Muscle of leg (tissue), 11 donors: ENCODE results near the gene NPEPL1. TPM values are rescaled to one million over a fixed set of nuclear protein-coding genes. Genes with fewer than 3 reads are reported as not detected.
A peak's percentile ranks its signal among the peaks of the same experiment; 100 is the strongest.

ENCODE experiments used
- DNase-seq: peaks from one replicate; pipeline ENCODE4 v3.0.0; 2013
- H3K27ac ChIP-seq: one replicate; pipeline ENCODE4 v1.5.1; 2013; ENCODE audit warnings: mild to moderate bottlenecking, low read length, control low read depth
- H3K27me3 ChIP-seq: one replicate; pipeline ENCODE4 v1.6.1; 2013; ENCODE audit warnings: low read length; ENCODE audit not compliant: control insufficient read depth, insufficient read depth
- H3K36me3 ChIP-seq: one replicate; pipeline ENCODE4 v1.6.1; 2013; ENCODE audit warnings: low read length; ENCODE audit not compliant: control insufficient read depth, insufficient read depth
- H3K4me1 ChIP-seq: one replicate; pipeline ENCODE4 v1.6.1; 2013; ENCODE audit warnings: low read length; ENCODE audit not compliant: control insufficient read depth, insufficient read depth
- H3K4me3 ChIP-seq: one replicate; pipeline ENCODE4 v1.5.1; 2013; ENCODE audit warnings: low read length, control low read depth
- H3K9me3 ChIP-seq: replicated peaks from 2 replicates; pipeline ENCODE4 v1.6.1; 2013; ENCODE audit warnings: low read depth, low read length; ENCODE audit not compliant: control insufficient read depth
- WGBS: methylation state at CpG from one replicate; pipeline ENCODE4 v1.1.5; 2013; ENCODE audit warnings: missing lambda C conversion rate; ENCODE audit not compliant: insufficient coverage; 5-methylcytosine and 5-hydroxymethylcytosine counted together
- polyA plus RNA-seq, 8 donors: library from polyadenylated mRNA; unstranded; fragments of 120-200 nt; gene quantifications; one replicate each; pipeline versions ENCODE4 v1.2.1 to v1.2.3, GENCODE V29; 2013; ENCODE audit warnings: inconsistent platforms in 1 of 8, low replicate concordance in 1 of 8; ENCODE audit not compliant: insufficient read length in 8 of 8, insufficient read depth in 1 of 8
- total RNA-seq: library from RNA; stranded (reverse); fragments of 120-200 nt; gene quantifications from one replicate; pipeline ENCODE4 v1.2.4, GENCODE V29; 2013

NPEPL1 gene
- total and polyA plus RNA-seq, 9 donors = 22.3 to 60.5 (median 42.1) TPM

DNA sequence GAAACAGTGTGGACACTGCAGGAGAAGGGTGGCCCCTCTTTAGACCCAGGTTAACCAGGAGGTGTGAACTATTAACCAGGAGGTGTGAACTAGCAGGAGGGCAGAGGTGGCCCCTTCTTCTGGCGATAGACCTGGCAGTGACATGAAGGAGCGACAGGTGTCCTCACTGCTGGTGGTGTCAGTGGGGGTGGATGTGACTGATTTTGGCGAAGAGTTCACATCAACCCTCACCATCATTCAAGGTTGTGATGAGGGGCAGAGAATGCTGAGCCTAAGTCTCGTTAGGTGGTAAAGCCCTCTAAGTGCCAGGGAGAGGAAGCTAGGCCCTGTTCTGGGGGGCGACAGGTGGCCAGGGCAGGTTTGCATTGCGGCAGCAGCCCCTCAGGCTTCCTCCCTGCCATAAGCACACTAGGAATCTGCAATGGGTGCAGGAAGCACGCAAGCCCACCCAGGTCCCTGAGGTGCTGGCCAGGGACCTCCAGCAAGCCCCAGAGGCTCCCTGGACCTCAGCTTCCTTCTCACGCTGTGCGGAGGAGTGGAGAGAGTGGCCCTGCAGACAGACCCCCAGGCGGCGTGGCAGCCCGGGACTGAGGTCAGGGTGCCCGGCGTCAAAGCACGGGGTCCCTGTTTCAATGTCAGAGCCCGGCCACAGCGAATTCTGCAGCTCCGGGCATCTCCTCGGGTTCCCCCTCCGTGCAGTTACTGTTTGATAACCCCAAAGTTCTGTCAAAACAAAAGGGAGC, 13.7 kb downstream of the NPEPL1 start:
- Histone ChIP-seq H3K36me3 (peaks cover 66% of the 10 kb centered on the region), H3K9me3 (peaks cover 2% of the 10 kb centered on the region)
- WGBS = 83% methylated on average over 14 of the region's 20 CpGs

DNA sequence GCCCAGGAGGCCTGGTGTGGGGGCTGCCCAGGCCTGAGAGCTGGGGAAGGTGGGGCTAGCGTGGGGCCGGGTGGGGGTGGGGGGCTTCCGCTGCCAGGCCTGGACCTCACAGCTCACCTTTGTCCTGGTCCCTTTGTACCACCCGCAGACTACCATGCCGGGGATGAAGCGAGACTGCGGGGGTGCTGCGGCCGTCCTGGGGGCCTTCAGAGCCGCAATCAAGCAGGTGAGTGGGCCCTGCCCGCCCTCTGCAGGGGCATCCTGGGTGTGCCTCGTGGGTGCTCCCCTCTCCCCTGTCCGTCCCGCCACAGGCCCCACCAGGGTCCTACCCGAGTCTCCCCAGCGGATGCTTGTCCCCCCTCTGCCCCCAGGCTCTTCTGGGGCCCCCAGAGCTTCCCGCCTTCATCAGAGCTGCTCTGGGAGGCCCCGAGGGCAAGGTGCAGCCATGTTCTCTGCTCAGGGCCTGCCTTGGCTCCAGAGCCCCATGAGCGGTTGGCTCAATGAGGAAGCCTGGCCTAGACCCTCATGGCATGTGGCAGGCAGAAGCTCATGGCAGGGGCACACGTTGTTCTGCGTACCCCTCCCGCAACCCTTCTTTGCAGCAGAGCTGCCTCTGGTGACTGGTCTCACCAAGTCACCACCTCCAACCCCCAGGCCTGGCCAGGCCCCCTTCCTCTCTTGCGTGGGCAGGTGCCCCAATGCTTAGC, 14.5 kb downstream of the NPEPL1 start:
- Histone ChIP-seq H3K27ac (no peak overlapping the region), H3K36me3 (peaks cover 64% of the 10 kb centered on the region), H3K4me3 (no peak overlapping the region), H3K4me1 (peaks cover 49% of the 10 kb centered on the region), H3K9me3 (peaks cover 2% of the 10 kb centered on the region), H3K27me3 (no peaks in the 10 kb centered on the region)
- DNase-seq = peak; percentile 9
- 89% methylated on average over 17 of the region's 23 CpGs for WGBS

More for the DNA sequence above, 13.7 kb downstream of the NPEPL1 start:
- DNase-seq = peak; percentile 25
- peaks cover 51% of the 10 kb centered on the region for H3K4me1 ChIP-seq
- no peak overlapping the region for H3K4me3 ChIP-seq
- peak overlapping the region; percentile 90 for H3K27ac ChIP-seq
- no peaks in the 10 kb centered on the region for H3K27me3 ChIP-seq

DNA sequence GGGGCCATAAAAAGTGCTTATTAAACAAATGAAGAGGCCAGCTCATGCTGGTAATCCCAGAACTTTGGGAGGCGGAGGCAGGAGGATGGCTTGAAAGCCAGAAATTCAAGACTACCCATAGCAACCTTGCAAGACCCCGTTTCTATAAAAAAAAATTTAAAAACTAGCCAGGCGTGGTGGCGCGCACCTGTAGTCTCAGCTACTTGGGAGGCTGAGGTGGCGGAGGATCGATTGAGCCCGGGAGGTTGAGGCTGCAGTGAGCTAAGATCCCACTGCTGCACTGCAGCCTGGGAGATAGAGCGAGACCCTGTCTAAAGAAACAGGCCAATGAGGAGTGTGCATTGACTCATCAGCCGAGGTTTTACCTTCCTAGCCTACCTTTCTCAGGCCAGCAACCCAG, 15.2 kb downstream of the NPEPL1 start:
- H3K4me1 ChIP-seq = peaks cover 49% of the 10 kb centered on the region

DNA sequence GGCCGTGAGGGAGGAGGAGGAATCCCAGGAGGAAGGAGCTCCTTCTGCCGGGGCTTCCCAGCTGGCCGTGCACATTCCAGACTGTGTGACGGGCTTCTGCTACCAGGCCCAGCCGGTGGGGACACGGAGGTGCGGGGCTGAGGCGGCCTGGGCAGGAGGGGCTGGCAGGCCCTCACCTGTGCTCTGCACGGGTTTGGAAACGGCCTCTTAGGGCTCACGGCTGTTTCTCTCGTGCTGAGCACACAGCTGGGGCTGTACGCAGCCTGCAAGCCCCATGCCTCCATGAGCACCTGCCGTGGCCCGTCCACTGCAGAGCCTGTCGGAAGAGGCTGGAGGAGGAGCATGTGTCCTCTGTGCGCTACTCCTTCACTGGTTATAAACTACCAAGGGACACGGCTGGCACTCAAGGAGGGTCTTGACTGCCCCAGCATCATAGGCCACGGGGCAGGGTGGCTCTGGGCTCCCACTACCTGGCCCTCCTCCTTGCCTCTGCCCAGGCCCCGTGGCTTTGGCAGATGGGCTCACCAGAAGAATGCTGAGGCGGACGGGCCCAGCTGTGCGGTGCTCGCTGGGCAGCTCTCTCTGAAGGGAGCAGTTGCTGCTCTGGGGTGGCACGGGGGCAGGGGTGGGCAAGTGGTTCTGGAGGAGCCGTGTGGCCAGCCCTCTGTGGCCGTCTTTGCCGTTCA, 15.8 kb downstream of the NPEPL1 start:
- H3K9me3 ChIP-seq = peaks cover 2% of the 10 kb centered on the region
- DNase-seq = peak; percentile 65
- H3K4me3 ChIP-seq = no peak overlapping the region
- H3K4me1 ChIP-seq = peaks cover 49% of the 10 kb centered on the region
- H3K27me3 ChIP-seq = no peaks in the 10 kb centered on the region
- WGBS = 69% methylated on average over 27 of the region's 28 CpGs
- H3K36me3 ChIP-seq = peaks cover 60% of the 10 kb centered on the region
- H3K27ac ChIP-seq = peak overlapping the region; percentile 48

More for the DNA sequence above, 15.2 kb downstream of the NPEPL1 start:
- Histone ChIP-seq H3K36me3 (peaks cover 60% of the 10 kb centered on the region), H3K9me3 (peaks cover 2% of the 10 kb centered on the region), H3K27ac (peak overlapping the region; percentile 48), H3K4me3 (no peak overlapping the region), H3K27me3 (no peaks in the 10 kb centered on the region)
- no peak for DNase-seq
- 99% methylated on average over 7 of the region's 10 CpGs for WGBS

DNA sequence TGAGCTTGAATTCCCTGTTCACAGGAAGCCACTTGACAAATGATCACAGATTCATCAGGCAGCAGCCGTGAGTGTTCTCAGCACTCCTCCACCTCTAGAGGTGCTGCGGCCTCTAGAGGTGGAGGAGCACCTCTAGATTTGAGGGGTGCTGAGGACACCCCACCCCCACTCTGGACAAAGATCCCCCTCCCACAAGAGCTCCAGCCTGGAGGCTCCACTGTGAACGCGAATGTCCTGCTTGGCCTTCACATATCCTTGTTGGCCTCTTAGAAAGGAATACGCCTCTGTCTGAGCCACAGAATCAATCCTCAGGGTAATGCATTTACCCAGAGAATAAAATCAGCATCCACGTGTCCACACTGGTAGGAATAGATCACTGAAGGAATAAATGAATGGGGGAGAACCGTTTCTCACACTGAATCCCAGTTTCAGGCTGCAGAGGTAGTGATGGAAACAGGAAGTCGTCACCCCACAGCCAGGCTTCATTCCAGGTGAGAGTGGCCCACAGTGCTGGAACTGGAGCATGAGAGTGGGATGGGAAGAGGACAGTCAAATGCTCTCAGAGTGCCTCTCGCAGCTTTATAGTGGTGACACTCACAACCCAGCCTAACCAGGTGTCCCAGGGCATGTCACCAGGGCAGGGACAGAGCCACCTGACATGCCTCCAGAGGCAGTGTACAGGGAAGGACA, 16.6 kb downstream of the NPEPL1 start:
- Histone ChIP-seq H3K4me1 (peaks cover 49% of the 10 kb centered on the region), H3K27ac (peak overlapping the region; percentile 48), H3K4me3 (no peak overlapping the region), H3K36me3 (peaks cover 60% of the 10 kb centered on the region), H3K27me3 (no peaks in the 10 kb centered on the region), H3K9me3 (peaks cover 2% of the 10 kb centered on the region)
- whole genome bisulfite sequencing = 76% methylated on average over 2 of the region's 9 CpGs
- peak; percentile 38 for DNase-seq

DNA sequence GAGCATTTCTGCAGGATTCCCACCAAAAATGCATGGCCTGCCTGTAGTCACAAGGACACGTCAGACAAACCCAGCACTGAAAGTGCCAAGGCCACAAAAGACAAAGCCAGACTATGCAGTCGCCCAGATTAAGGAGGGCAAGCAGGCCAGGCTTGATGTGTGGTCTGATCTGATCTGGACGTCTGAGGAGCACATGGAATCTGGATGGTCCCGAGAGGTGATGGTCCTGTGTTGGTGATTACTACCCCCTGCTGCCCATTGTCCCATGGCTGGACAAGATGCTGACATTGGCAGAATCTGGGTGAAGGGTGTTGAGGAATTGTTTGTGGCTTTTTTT, 17.1 kb downstream of the NPEPL1 start:
- H3K4me1 ChIP-seq = peaks cover 49% of the 10 kb centered on the region
- peaks cover 58% of the 10 kb centered on the region for H3K36me3 ChIP-seq
- peak; percentile 9 for DNase-seq
- no peaks in the 10 kb centered on the region for H3K27me3 ChIP-seq
- no peak overlapping the region for H3K4me3 ChIP-seq
- WGBS = 70% methylated on average over 2 of the region's 4 CpGs
- H3K9me3 ChIP-seq = no peaks in the 10 kb centered on the region
- H3K27ac ChIP-seq = no peak overlapping the region

DNA sequence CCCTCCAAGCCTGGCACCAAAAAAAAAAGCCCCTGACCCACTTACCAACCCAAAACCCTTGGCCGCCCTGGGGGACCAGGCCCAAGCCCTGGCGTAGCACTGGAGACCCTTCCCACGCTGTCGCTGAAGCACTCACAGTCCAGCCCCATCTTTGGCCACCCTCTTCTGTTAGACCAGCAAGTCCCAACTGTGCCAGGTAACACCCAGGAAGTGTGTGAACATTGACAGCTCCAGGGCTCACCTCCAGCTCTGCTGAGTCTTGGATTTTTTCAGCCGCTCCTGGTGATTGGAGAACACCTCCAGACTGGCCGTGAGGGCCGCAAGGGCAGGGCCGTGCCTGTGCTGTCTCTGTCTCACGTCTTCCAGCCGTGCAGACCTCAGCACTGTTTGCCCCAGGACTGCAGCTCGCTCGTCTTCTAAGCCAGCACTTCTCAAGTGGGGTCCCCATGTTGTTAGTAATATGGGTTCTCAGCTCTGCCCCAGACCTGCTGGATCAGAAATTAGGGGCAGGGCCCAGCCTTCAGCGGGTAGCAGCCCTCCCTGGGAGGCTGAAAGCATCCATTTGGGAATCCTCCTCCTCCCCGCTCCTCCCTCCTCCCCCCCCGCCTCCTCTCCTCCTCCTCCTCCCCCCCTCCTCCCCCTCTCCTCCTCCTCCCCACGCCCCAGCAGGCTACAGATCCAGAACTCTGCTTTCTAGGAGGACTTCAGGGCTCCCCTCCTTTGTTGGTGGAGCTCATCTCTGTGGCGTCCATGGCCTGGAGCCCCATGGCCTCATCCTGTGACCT, 18.1 kb downstream of the NPEPL1 start:
- no peak overlapping the region for H3K27ac ChIP-seq
- peaks cover 63% of the 10 kb centered on the region for H3K36me3 ChIP-seq
- peak; percentile 13 for DNase-seq
- H3K27me3 ChIP-seq = no peaks in the 10 kb centered on the region
- no peaks in the 10 kb centered on the region for H3K9me3 ChIP-seq
- WGBS = 85% methylated on average over 10 of the region's 17 CpGs
- H3K4me3 ChIP-seq = no peak overlapping the region
- peaks cover 42% of the 10 kb centered on the region for H3K4me1 ChIP-seq

DNA sequence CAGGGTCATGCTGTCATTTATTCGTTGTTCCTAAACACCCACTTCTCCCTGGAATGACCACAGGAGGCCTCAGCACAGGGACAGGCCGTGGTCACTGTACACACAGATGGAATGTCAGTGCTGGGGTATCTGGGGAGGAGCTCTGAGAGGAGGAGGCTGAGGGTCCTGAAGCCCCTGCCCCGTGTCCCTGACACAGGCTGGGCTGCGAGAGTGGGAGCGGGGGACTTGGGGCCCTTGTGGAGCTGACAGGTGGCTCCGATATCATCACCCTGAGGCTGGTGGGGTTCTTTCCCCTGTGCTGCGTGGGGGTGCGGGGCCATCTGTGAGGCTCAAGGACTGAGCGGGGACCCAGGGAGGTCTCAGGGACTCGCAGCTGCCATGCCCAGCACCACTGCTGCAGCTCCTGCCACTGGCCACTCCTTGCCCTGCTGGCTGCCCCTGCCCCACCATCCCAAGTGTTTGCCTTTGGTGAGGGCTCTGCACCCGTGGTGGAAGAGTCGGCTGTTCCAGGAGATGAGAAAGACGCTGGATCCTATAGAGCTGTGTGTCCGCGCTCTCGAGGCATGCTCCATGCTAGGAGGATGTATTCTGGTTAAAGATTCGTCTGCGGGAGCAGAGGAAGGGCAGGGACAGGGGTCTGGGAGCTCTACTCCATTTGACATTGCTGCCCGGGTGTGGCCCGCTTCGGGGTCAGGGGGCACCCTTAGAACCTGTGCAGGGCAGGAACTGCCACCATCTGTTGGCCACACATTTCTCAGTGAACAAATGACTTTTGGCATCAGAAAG, 18.9 kb downstream of the NPEPL1 start:
- Histone ChIP-seq H3K27ac (no peak overlapping the region), H3K36me3 (peaks cover 66% of the 10 kb centered on the region), H3K4me1 (peaks cover 40% of the 10 kb centered on the region), H3K27me3 (no peaks in the 10 kb centered on the region), H3K4me3 (no peak overlapping the region), H3K9me3 (no peaks in the 10 kb centered on the region)
- 86% methylated on average over 19 of the region's 21 CpGs for WGBS
- DNase-seq = peak; percentile 5
